A673 (cell line): ENCODE measurements around the gene NAA15. TPM values are rescaled to one million over a fixed set of nuclear protein-coding genes. Genes with fewer than 3 reads are reported as not detected.
"Not testable (repeated sequence)": the region's sequence is repeated elsewhere in the genome, so short reads cannot be mapped to it uniquely, and the experiment has no call there.

Experiments
- BruUV-seq: library from RNA; stranded (reverse); fragments of 400-500 nt; replicated peaks from 2 replicates; lab custom pipeline; 2021; lab: Mats Ljungman, UMichigan
- CTCF ChIA-PET: fragments of 300-600 bp; sonication (Branson Sonifier 250); formaldehyde crosslinking; loops from one replicate; lab custom pipeline; 2022; ENCODE audit warnings: antibody characterized with exemption; lab: Charles Lee
- POLR2A ChIA-PET: fragments of 300-600 bp; sonication (Branson Sonifier 250); formaldehyde crosslinking; loops from one replicate; lab custom pipeline; 2022; ENCODE audit warnings: antibody characterized with exemption; ENCODE audit not compliant: low non-redundant PET; lab: Charles Lee
- DNase-seq: peaks from one replicate; pipeline ENCODE4 v3.0.0-alpha.2; 2015; ENCODE audit warnings: low spot score
- H3K27ac ChIP-seq: fragments of 200-600 bp; sonication (generic); 2 replicates; pipeline ENCODE4 v1.5.1; 2016; ENCODE audit warnings: mixed run types, low read depth, mild to moderate bottlenecking, mixed read lengths, antibody characterized with exemption, low read length; ENCODE audit not compliant: poor library complexity, severe bottlenecking
- H3K27me3 ChIP-seq: fragments of 200-600 bp; sonication (generic); replicated peaks from 2 replicates; pipeline ENCODE4 v1.6.1; 2017; ENCODE audit warnings: mixed run types, low read depth, mild to moderate bottlenecking, mixed read lengths, antibody characterized with exemption, low read length; ENCODE audit not compliant: insufficient read depth, poor library complexity
- H3K36me3 ChIP-seq: fragments of 200-600 bp; sonication (generic); 2 replicates; pipeline ENCODE4 v1.6.1; 2016; ENCODE audit warnings: mixed run types, mild to moderate bottlenecking, mixed read lengths, antibody characterized with exemption, low read length; ENCODE audit not compliant: insufficient read depth, poor library complexity, severe bottlenecking
- H3K4me1 ChIP-seq: fragments of 200-600 bp; sonication (generic); 2 replicates; pipeline ENCODE4 v1.6.1; 2017; ENCODE audit warnings: mixed run types, mild to moderate bottlenecking, mixed read lengths, antibody characterized with exemption, low read length; ENCODE audit not compliant: insufficient read depth, poor library complexity, severe bottlenecking
- H3K4me3 ChIP-seq: fragments of 200-600 bp; sonication (generic); 2 replicates; pipeline ENCODE4 v1.5.1; 2016; ENCODE audit warnings: low read depth, mixed run types, mild to moderate bottlenecking, mixed read lengths, low read length; ENCODE audit not compliant: poor library complexity, severe bottlenecking
- H3K9me3 ChIP-seq: fragments of 200-600 bp; sonication (generic); 2 replicates; pipeline ENCODE4 v1.6.1; 2016; ENCODE audit warnings: mixed run types, low read depth, mild to moderate bottlenecking, mixed read lengths, antibody characterized with exemption, low read length; ENCODE audit not compliant: poor library complexity, severe bottlenecking
- CTCF ChIP-seq: fragments of 300-800, 200-600 bp; sonication (generic); conservative IDR thresholded peaks from 2 replicates; pipeline ENCODE4 v1.5.1; 2017; ENCODE audit warnings: low read depth, mild to moderate bottlenecking, antibody characterized with exemption, low read length, moderate library complexity, mixed read lengths
- EZH2 ChIP-seq: fragments of 200-600 bp; sonication (generic); IDR thresholded peaks from 2 replicates; pipeline ENCODE4 v1.6.1; 2017; ENCODE audit warnings: borderline replicate concordance, low read depth, mild to moderate bottlenecking, mixed read lengths, antibody characterized with exemption, low read length; ENCODE audit not compliant: poor library complexity, severe bottlenecking
- intact Hi-C: fragments of 100-400 bp; cut with micrococcal nuclease; formaldehyde crosslinking; loops from one replicate; pipeline ENCODE4 v1.10.0; 2022; ENCODE audit not compliant: unreplicated experiment
- total RNA-seq: library from RNA; stranded (reverse); gene quantifications from 2 replicates; pipeline ENCODE4 v1.2.3, GENCODE V29; 2021

NAA15 gene
- total RNA-seq, 1 experiment from 2014 or later = 123 TPM

GRCh38 chr4:139317635-139318034, 16.3 kb downstream of the NAA15 start:
- POLR2A ChIA-PET = no interaction called here
- no peak overlapping the region for H3K27ac ChIP-seq

GRCh38 chr4:139319571-139319970, 18.3 kb downstream of the NAA15 start:
- Histone ChIP-seq H3K27me3 (no peaks in the 10 kb centered on the region), H3K4me1 (peaks cover 11% of the 10 kb centered on the region), H3K36me3 (peaks cover 6% of the 10 kb centered on the region), H3K27ac (no peak overlapping the region), H3K4me3 (no peak overlapping the region), H3K9me3 (peaks cover 7% of the 10 kb centered on the region)
- POLR2A ChIA-PET = no interaction called here
- no peak for DNase-seq
- TF ChIP-seq EZH2 = no peak
- no peak for TF ChIP-seq CTCF
- no TSS peak for BruUV-seq
- CTCF ChIA-PET = no interaction called here
- intact Hi-C loops = no loop called here

More at GRCh38 chr4:139317635-139318034, 16.3 kb downstream of the NAA15 start:
- CTCF ChIA-PET = no interaction called here
- Histone ChIP-seq H3K4me3 (no peak overlapping the region), H3K36me3 (peaks cover 6% of the 10 kb centered on the region), H3K4me1 (peaks cover 4% of the 10 kb centered on the region), H3K27me3 (no peaks in the 10 kb centered on the region), H3K9me3 (peaks cover 7% of the 10 kb centered on the region)
- intact Hi-C loops = no loop called here
- TF ChIP-seq CTCF (no peak), EZH2 (no peak)
- peak; percentile 14 for DNase-seq
- BruUV-seq = no TSS peak

- H3K36me3 ChIP-seq, H3K4me3 ChIP-seq, BruUV-seq, DNase-seq, intact Hi-C loops, CTCF ChIA-PET, H3K9me3 ChIP-seq, H3K27me3 ChIP-seq, H3K27ac ChIP-seq: not testable (repeated sequence)
- peaks cover 12% of the 10 kb centered on the region for H3K4me1 ChIP-seq
- POLR2A ChIA-PET = interaction anchor here (0.6 kb wide), 1 partner anchor 114 kb away, joined by 3 read pairs; no protein-coding TSS in a partner anchor
Measured at GRCh38 chr4:139322070-139322469, 20.8 kb downstream of the NAA15 start.

- CTCF ChIA-PET, H3K27me3 ChIP-seq, DNase-seq, BruUV-seq, H3K27ac ChIP-seq, intact Hi-C loops, H3K4me3 ChIP-seq, H3K9me3 ChIP-seq, H3K36me3 ChIP-seq: not testable (repeated sequence)
- POLR2A ChIA-PET = interaction anchor here (0.6 kb wide), 1 partner anchor 20 kb away, joined by 3 read pairs; no protein-coding TSS in a partner anchor
- H3K4me1 ChIP-seq = peaks cover 12% of the 10 kb centered on the region
Measured at GRCh38 chr4:139322541-139322940, 21.2 kb downstream of the NAA15 start.
